SK-N-SH (cell line): ENCODE results near the gene CYBRD1. TPM values are rescaled to one million over a fixed set of nuclear protein-coding genes. Genes with fewer than 3 reads are reported as not detected.

Experiments used
- CTCF ChIA-PET: fragments of 300-600, 350-600 bp; formaldehyde crosslinking; extraction: SDS; loops from one replicate; lab custom pipeline; 2021; lab: Yijun Ruan, JAX
- POLR2A ChIA-PET: fragments of 350-600 bp; sonication (Branson Sonifier 250); formaldehyde crosslinking; extraction: SDS; loops from one replicate; lab custom pipeline; 2020; ENCODE audit warnings: antibody characterized with exemption, inconsistent platforms; lab: Yijun Ruan, JAX
- DNase-seq: peaks from one replicate; pipeline ENCODE4 v3.0.0; 2012
- H2AFZ ChIP-seq: fragments of 200-600 bp; sonication (generic); 2 replicates; pipeline ENCODE4 v1.8.1; 2016; ENCODE audit warnings: antibody characterized with exemption, mild to moderate bottlenecking, low read depth
- H3F3A ChIP-seq: fragments of 200-600 bp; sonication (generic); replicated peaks from 2 replicates; pipeline ENCODE3; 2016; ENCODE audit warnings: antibody characterized with exemption, mild to moderate bottlenecking; ENCODE audit not compliant: insufficient read depth
- H3K27ac ChIP-seq, 2 experiments: fragments of 200-500 bp in 1 of 2; fragments of 200-600 bp in 1 of 2; sonication (Bioruptor generic) in 1 of 2; sonication (generic), shearing (Covaris generic) in 1 of 2; 2 replicates each; pipeline versions ENCODE4 v1.5.1 to v1.6.1; 2014 to 2016; ENCODE audit warnings: low read depth in 2 of 2, inconsistent platforms in 1 of 2, low read length in 1 of 2, mild to moderate bottlenecking in 1 of 2, mixed read lengths in 1 of 2
- H3K27me3 ChIP-seq: fragments of 200-600 bp; sonication (generic), shearing (Covaris generic); 2 replicates; pipeline ENCODE4 v1.6.1; 2016; ENCODE audit warnings: mixed run types; ENCODE audit not compliant: insufficient read depth
- H3K36me3 ChIP-seq, 2 experiments: fragments of 200-500 bp in 1 of 2; fragments of 200-600 bp in 1 of 2; sonication (Bioruptor generic) in 1 of 2; sonication (generic) in 1 of 2; replicated peaks in 1 of 2; 2 replicates each; pipeline versions ENCODE3 to v1.5.1; 2014 to 2016; ENCODE audit warnings: low read length in 1 of 2, mild to moderate bottlenecking in 1 of 2; ENCODE audit not compliant: insufficient read depth in 2 of 2, control insufficient read depth in 1 of 2
- H3K4me1 ChIP-seq, 2 experiments: fragments of 200-500 bp in 1 of 2; fragments of 200-600 bp in 1 of 2; sonication (Bioruptor generic) in 1 of 2; sonication (generic), shearing (Covaris generic) in 1 of 2; 2 replicates each; pipeline versions ENCODE4 v1.5.1 to v1.6.1; 2014 to 2016; ENCODE audit warnings: low read depth in 1 of 2, low read length in 1 of 2, mixed run types in 1 of 2; ENCODE audit not compliant: insufficient read depth in 2 of 2, control insufficient read depth in 1 of 2
- H3K4me2 ChIP-seq: fragments of 200-600 bp; sonication (generic), shearing (Covaris generic); 2 replicates; pipeline ENCODE4 v1.6.1; 2017; ENCODE audit warnings: mixed run types
- H3K4me3 ChIP-seq, 2 experiments: fragments of 200-500 bp in 1 of 2; fragments of 200-600 bp in 1 of 2; sonication (Bioruptor generic) in 1 of 2; sonication (generic), shearing (Covaris generic) in 1 of 2; 2 replicates each; pipeline versions ENCODE4 v1.5.1 to v1.8.1; 2014 to 2016; ENCODE audit warnings: low read depth in 2 of 2, inconsistent platforms in 1 of 2, low read length in 1 of 2, mild to moderate bottlenecking in 1 of 2, mixed read lengths in 1 of 2, moderate library complexity in 1 of 2
- H3K79me2 ChIP-seq: fragments of 200-600 bp; sonication (generic); 2 replicates; pipeline ENCODE4 v1.8.1; 2017; ENCODE audit warnings: mild to moderate bottlenecking; ENCODE audit not compliant: insufficient read depth
- H3K9ac ChIP-seq: fragments of 200-600 bp; sonication (generic); 2 replicates; pipeline ENCODE4 v1.6.1; 2017; ENCODE audit warnings: mixed run types
- H3K9me2 ChIP-seq: fragments of 200-600 bp; sonication (generic); 2 replicates; pipeline ENCODE4 v1.6.1; 2017; ENCODE audit warnings: mixed run types
- H3K9me3 ChIP-seq: fragments of 200-600 bp; sonication (generic); 2 replicates; pipeline ENCODE4 v1.6.1; 2017; ENCODE audit warnings: mixed run types, mild to moderate bottlenecking, moderate library complexity
- H4K20me1 ChIP-seq: fragments of 200-600 bp; sonication (generic); 2 replicates; pipeline ENCODE4 v1.6.1; 2017; ENCODE audit warnings: mild to moderate bottlenecking, mixed run types; ENCODE audit not compliant: insufficient read depth
- CHD2 ChIP-seq: fragments of 150-350 bp; IDR thresholded peaks from 2 replicates; pipeline ENCODE4 v1.6.1; 2018; ENCODE audit warnings: low read length; ENCODE audit not compliant: partially characterized antibody
- ELF1 ChIP-seq: IDR thresholded peaks from 2 replicates; pipeline ENCODE4 v1.4.0; 2012
- FOXJ3 ChIP-seq: sonication (generic); formaldehyde crosslinking; IDR thresholded peaks from 2 replicates; pipeline ENCODE4 v1.5.1; 2020; ENCODE audit warnings: mild to moderate bottlenecking, missing genetic modification reagents
- FOXM1 ChIP-seq: IDR thresholded peaks from 2 replicates; pipeline ENCODE4 v1.4.0; 2012; ENCODE audit warnings: low read depth, mild to moderate bottlenecking
- GABPA ChIP-seq: IDR thresholded peaks from 2 replicates; pipeline ENCODE4 v1.4.0; 2012; ENCODE audit warnings: low read depth, mild to moderate bottlenecking
- JUND ChIP-seq: IDR thresholded peaks from 2 replicates; pipeline ENCODE4 v1.4.0; 2012
- MEF2A ChIP-seq: IDR thresholded peaks from 2 replicates; pipeline ENCODE4 v1.4.0; 2012; ENCODE audit warnings: low read depth, borderline replicate concordance
- NRF1 ChIP-seq: IDR thresholded peaks from 2 replicates; pipeline ENCODE4 v1.6.1; 2012; ENCODE audit warnings: low read depth, mild to moderate bottlenecking, low read length
- RFX5 ChIP-seq: IDR thresholded peaks from 2 replicates; pipeline ENCODE4 v1.6.1; 2012; ENCODE audit warnings: mild to moderate bottlenecking, improper control_type of control experiment, low read length
- RXRA ChIP-seq: IDR thresholded peaks from 2 replicates; pipeline ENCODE4 v1.4.0; 2012; ENCODE audit warnings: low read depth, mild to moderate bottlenecking, borderline replicate concordance
- SMC3 ChIP-seq: IDR thresholded peaks from 2 replicates; pipeline ENCODE4 v1.6.1; 2012; ENCODE audit warnings: low read depth, low read length, improper control_type of control experiment
- TAF1 ChIP-seq: IDR thresholded peaks from 2 replicates; pipeline ENCODE4 v1.6.1; 2012; ENCODE audit warnings: low read depth, mild to moderate bottlenecking, low read length, moderate library complexity, borderline replicate concordance
- TCF12 ChIP-seq: IDR thresholded peaks from 2 replicates; pipeline ENCODE4 v1.4.0; 2012
- YY1 ChIP-seq: IDR thresholded peaks from 2 replicates; pipeline ENCODE4 v1.4.0; 2012; ENCODE audit warnings: low read depth, mild to moderate bottlenecking
- WGBS: methylation state at CpG from one replicate; pipeline ENCODE4 v1.1.6; 2017; ENCODE audit warnings: low lambda C conversion rate; 5-methylcytosine and 5-hydroxymethylcytosine counted together
- polyA plus RNA-seq, 3 experiments: library from polyadenylated mRNA; depleted of rRNA; stranded (reverse); fragments of >200 nt; gene quantifications; 2 replicates each; pipeline ENCODE4 v1.2.3, GENCODE V29; 2012
- TF ChIP-seq, protein P1 (sequence below): IDR thresholded peaks from 2 replicates; pipeline ENCODE4 v1.4.0; 2012; ENCODE audit warnings: low read depth, borderline replicate concordance
- TF ChIP-seq, protein P2 (sequence below): IDR thresholded peaks from 2 replicates; pipeline ENCODE4 v1.4.0; 2012; ENCODE audit warnings: low read depth
- TF ChIP-seq, protein P3 (sequence below): fragments of 150-350 bp; IDR thresholded peaks from 2 replicates; pipeline ENCODE4 v1.6.1; 2017; ENCODE audit warnings: antibody characterized with exemption, low read length, low read depth, borderline replicate concordance
- TF ChIP-seq, protein P4 (sequence below): IDR thresholded peaks from 2 replicates; pipeline ENCODE4; 2012
- TF ChIP-seq, protein P5 (sequence below): fragments of 150-350 bp; IDR thresholded peaks from 2 replicates; pipeline ENCODE4 v1.6.1; 2016; ENCODE audit warnings: mild to moderate bottlenecking, low read depth, low read length
- TF ChIP-seq, protein P6 (sequence below): fragments of 200-600 bp; sonication (generic); IDR thresholded peaks from 2 replicates; pipeline ENCODE4 v1.6.1; 2017; ENCODE audit warnings: antibody characterized with exemption, mild to moderate bottlenecking, moderate library complexity

CYBRD1 gene
- polyA plus RNA-seq, 1 of the 3 experiments (the other 2 are of a cell fraction), result 21.1 TPM

DNA sequence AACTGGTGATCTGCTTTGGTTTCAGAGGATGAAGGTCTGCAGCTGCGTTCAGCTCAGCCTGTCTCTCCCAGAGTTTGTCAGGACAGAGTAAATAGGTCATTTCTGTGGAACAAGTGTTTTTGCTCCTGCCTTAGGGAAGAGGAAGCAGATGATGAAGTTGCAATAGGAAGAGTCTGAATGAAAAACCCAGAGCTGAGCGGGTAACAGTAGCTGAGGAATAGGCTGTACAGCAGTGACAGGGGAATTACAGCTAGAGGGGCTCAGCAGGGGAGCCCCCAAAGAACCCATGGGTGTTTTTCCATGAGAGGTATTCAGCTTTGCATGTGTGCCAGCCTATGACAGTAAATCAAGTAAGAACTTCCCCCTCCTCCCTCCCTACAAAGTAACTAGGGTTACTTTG lies 10.3 kb upstream of the CYBRD1 start:
- H3K9me2 ChIP-seq, result no peaks in the 10 kb centered on the region
- no peaks in the 10 kb centered on the region for H3K79me2 ChIP-seq
- no peaks in the 10 kb centered on the region for H3F3A ChIP-seq
- no peak overlapping the region for H3K4me3 ChIP-seq
- ChIA-PET CTCF (no interaction called here), POLR2A (no interaction called here)
- H3K9me3 ChIP-seq, result no peaks in the 10 kb centered on the region
- no peak overlapping the region for H2AFZ ChIP-seq
- TF ChIP-seq ELF1, result no peak
- TF ChIP-seq, protein P1, sequence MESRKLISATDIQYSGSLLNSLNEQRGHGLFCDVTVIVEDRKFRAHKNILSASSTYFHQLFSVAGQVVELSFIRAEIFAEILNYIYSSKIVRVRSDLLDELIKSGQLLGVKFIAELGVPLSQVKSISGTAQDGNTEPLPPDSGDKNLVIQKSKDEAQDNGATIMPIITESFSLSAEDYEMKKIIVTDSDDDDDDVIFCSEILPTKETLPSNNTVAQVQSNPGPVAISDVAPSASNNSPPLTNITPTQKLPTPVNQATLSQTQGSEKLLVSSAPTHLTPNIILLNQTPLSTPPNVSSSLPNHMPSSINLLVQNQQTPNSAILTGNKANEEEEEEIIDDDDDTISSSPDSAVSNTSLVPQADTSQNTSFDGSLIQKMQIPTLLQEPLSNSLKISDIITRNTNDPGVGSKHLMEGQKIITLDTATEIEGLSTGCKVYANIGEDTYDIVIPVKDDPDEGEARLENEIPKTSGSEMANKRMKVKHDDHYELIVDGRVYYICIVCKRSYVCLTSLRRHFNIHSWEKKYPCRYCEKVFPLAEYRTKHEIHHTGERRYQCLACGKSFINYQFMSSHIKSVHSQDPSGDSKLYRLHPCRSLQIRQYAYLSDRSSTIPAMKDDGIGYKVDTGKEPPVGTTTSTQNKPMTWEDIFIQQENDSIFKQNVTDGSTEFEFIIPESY, result no peak
- no peak for TF ChIP-seq YY1
- TF ChIP-seq, protein P2, sequence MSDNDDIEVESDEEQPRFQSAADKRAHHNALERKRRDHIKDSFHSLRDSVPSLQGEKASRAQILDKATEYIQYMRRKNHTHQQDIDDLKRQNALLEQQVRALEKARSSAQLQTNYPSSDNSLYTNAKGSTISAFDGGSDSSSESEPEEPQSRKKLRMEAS, result no peak
- TF ChIP-seq JUND, result no peak
- no peak for TF ChIP-seq CHD2
- TF ChIP-seq SMC3, result no peak
- TF ChIP-seq FOXJ3 (CRISPR knock-in tag), result no peak
- TF ChIP-seq NRF1, result no peak
- TF ChIP-seq, protein P3, sequence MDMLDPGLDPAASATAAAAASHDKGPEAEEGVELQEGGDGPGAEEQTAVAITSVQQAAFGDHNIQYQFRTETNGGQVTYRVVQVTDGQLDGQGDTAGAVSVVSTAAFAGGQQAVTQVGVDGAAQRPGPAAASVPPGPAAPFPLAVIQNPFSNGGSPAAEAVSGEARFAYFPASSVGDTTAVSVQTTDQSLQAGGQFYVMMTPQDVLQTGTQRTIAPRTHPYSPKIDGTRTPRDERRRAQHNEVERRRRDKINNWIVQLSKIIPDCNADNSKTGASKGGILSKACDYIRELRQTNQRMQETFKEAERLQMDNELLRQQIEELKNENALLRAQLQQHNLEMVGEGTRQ, result no peak
- no peak for TF ChIP-seq RFX5
- no peak for TF ChIP-seq RXRA
- no peak for TF ChIP-seq GABPA
- no peak for TF ChIP-seq TCF12
- TF ChIP-seq FOXM1, result no peak
- TF ChIP-seq, protein P4, sequence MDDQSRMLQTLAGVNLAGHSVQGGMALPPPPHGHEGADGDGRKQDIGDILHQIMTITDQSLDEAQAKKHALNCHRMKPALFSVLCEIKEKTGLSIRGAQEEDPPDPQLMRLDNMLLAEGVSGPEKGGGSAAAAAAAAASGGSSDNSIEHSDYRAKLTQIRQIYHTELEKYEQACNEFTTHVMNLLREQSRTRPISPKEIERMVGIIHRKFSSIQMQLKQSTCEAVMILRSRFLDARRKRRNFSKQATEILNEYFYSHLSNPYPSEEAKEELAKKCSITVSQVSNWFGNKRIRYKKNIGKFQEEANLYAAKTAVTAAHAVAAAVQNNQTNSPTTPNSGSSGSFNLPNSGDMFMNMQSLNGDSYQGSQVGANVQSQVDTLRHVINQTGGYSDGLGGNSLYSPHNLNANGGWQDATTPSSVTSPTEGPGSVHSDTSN, result no peak
- TF ChIP-seq, protein P5, sequence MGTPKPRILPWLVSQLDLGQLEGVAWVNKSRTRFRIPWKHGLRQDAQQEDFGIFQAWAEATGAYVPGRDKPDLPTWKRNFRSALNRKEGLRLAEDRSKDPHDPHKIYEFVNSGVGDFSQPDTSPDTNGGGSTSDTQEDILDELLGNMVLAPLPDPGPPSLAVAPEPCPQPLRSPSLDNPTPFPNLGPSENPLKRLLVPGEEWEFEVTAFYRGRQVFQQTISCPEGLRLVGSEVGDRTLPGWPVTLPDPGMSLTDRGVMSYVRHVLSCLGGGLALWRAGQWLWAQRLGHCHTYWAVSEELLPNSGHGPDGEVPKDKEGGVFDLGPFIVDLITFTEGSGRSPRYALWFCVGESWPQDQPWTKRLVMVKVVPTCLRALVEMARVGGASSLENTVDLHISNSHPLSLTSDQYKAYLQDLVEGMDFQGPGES, result no peak
- no peak for TF ChIP-seq MEF2A
- no peak for TF ChIP-seq TAF1
- TF ChIP-seq, protein P6, sequence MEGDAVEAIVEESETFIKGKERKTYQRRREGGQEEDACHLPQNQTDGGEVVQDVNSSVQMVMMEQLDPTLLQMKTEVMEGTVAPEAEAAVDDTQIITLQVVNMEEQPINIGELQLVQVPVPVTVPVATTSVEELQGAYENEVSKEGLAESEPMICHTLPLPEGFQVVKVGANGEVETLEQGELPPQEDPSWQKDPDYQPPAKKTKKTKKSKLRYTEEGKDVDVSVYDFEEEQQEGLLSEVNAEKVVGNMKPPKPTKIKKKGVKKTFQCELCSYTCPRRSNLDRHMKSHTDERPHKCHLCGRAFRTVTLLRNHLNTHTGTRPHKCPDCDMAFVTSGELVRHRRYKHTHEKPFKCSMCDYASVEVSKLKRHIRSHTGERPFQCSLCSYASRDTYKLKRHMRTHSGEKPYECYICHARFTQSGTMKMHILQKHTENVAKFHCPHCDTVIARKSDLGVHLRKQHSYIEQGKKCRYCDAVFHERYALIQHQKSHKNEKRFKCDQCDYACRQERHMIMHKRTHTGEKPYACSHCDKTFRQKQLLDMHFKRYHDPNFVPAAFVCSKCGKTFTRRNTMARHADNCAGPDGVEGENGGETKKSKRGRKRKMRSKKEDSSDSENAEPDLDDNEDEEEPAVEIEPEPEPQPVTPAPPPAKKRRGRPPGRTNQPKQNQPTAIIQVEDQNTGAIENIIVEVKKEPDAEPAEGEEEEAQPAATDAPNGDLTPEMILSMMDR, result no peak
- no peak overlapping the region for H3K27ac ChIP-seq
- no peaks in the 10 kb centered on the region for H4K20me1 ChIP-seq
- no peak overlapping the region for H3K9ac ChIP-seq
- H3K27me3 ChIP-seq, result no peaks in the 10 kb centered on the region
- H3K36me3 ChIP-seq, result no peaks in the 10 kb centered on the region
- no peak for DNase-seq
- WGBS, result 68% methylated on average over 2 of the region's 2 CpGs
- no peaks in the 10 kb centered on the region for H3K4me1 ChIP-seq
- H3K4me2 ChIP-seq, result no peak overlapping the region
